GM12801 (cell line): Measurements from ENCODE around the gene NES.

Experiments
- TF ChIP-seq, protein P1 (sequence below): IDR thresholded peaks from one replicate; pipeline ENCODE4 v1.5.1; 2011; ENCODE audit warnings: control low read depth; ENCODE audit not compliant: insufficient read length; ENCODE audit errors: extremely low read depth

Gene NES

DNA sequence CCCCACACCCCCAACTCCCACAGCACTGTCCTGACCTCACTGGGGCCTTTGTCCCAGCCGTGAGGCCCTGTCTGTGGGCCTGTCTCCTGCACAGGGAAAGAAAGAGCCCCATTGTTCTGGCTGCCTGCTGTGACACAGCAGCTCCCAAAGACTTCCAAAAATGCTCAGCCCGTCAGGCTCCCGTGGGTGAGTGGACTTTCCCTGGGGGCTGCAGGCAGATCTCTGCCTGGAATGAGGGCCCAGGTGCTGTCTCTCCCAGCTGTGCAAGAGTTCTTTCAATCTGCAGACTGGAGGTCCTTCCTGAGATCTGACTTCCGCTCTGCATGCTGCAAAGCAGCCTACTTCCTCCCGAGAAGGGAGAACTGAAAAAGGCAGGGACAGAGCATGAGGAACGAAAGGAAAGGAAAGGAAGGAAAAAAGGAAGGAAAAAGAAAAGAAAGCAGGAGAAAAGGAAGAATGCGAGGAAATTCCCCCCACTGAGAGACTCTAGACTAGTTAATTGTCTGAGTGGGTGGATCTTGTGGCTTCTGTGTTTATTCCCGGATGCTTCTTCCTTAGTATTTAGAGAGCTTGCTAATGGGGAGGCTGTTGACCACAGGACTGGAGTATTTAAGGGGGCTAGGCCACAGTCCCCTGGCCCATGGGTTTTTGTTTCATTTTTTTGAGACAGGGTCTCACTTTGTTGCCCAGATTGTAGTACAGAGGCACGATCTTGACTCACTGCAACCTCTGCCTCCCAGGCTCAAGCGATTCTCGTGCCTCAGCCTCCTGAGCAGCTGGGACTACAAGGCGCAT lies 15.0 kb downstream of the NES start:
- TF ChIP-seq, protein P1, sequence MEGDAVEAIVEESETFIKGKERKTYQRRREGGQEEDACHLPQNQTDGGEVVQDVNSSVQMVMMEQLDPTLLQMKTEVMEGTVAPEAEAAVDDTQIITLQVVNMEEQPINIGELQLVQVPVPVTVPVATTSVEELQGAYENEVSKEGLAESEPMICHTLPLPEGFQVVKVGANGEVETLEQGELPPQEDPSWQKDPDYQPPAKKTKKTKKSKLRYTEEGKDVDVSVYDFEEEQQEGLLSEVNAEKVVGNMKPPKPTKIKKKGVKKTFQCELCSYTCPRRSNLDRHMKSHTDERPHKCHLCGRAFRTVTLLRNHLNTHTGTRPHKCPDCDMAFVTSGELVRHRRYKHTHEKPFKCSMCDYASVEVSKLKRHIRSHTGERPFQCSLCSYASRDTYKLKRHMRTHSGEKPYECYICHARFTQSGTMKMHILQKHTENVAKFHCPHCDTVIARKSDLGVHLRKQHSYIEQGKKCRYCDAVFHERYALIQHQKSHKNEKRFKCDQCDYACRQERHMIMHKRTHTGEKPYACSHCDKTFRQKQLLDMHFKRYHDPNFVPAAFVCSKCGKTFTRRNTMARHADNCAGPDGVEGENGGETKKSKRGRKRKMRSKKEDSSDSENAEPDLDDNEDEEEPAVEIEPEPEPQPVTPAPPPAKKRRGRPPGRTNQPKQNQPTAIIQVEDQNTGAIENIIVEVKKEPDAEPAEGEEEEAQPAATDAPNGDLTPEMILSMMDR, result no peak

DNA sequence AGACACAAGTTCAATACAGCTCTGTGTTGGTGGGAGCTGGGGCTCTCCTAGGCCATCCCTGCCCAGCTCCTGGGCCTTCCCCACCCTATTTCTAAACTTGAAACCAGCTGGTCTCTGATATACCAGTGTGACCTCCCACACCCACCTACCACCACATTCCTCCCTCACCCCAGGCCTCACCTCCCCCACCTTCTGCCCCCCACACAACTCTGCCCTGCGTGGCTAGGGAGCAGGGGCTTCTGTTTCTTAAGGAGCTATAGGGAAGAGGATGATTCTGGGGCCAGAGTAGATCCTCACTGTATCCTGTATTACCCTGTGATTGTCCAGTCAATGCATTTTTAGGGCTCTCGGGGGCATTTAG lies 16.5 kb downstream of the NES start:
- TF ChIP-seq, protein P1, result no peak

DNA sequence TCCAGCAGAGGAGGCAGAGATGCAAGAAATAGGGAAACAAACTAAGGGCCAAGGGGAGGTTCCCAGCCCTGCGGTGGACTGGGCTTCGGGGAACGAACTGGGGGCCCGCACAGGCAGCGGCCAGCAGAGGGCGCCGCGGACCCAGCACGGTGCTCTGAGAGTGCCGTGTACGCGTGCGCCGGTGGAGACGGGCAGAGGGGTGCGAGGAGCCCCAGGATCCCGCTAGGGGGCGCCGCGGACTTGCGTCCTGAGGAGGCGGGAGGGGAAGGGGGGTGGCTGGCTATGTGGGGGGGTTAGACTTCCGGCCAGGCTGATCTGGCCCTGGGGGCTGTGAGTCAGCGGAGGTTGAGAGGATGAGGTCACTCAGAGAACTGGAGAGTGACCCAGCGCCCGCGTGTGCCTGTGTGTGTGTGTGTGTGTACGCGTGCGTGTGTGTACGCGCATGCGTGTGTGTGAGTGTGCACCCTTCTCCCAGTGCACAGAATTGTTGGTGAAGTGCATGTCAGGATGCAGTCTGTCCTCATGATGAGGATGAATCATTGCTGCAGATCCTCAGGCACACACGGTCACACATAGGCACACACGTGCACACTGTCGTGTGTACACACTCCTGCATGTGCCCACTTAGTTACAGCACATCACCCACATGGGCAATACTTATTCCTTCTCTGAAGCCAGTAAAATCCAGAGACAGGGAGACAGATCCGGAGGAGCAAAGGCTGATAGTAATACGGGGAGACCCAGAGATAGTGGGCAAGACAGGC lies 17.0 kb downstream of the NES start:
- TF ChIP-seq, protein P1, result no peak

DNA sequence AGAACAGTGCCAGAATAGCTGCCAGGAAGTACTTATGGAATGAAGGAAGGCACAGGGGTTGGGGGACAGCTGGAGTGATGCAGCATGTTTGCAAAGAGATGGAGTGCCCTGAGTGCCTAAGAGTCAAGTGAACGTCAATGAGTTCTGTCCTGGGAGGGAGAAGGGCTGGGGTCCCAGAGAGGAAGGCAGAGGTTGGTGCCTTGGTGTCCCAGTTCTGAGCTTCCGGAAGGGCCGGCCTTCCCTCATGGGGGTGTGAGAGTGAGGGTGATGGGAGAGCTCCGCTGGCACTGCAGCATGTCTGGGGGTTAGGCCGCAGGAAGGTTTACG lies 17.6 kb downstream of the NES start:
- TF ChIP-seq, protein P1, result no peak

DNA sequence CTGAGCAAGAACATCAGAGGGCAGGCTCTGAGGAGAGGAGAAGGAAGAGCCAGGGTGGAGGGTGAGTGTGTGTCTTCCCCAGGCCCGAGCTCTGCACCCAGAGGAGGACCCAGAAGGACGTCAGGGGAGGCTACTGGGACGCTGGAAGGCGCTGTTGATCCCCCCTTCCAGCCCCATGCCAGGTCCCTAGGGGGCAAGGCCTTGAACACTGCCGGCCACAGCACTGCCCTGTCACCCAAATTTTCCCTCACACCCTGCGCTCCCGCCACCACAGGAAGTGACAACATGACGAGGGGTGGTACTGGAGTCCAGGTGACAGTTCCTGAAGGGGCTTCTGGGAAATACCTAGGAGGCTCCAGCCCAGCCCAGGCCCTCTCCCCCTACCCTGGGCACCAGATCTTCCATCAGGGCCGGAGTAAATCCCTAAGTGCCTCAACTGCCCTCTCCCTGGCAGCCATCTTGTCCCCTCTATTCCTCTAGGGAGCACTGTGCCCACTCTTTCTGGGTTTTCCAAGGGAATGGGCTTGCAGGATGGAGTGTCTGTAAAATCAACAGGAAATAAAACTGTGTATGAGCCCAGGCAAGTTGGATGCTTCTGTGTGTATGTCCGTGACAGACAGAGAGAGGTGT lies 18.1 kb downstream of the NES start:
- TF ChIP-seq, protein P1, result no peak

DNA sequence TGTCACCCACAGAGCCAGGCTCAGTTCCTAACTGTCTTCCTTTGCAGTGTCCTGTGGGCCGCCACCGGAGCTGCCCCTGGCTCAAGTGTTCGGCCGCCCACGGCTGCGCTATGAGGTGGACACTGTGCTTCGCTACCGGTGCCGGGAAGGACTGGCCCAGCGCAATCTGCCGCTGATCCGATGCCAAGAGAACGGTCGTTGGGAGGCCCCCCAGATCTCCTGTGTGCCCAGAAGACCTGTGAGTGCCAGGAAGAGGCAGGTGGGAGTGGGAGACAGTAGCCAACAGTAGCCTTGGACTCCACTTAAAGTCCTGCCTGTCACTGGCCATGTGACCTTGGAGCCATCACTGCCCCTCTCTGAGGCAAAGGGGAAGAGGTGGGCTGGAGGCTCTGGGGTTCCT lies 18.7 kb downstream of the NES start:
- TF ChIP-seq, protein P1, result no peak

DNA sequence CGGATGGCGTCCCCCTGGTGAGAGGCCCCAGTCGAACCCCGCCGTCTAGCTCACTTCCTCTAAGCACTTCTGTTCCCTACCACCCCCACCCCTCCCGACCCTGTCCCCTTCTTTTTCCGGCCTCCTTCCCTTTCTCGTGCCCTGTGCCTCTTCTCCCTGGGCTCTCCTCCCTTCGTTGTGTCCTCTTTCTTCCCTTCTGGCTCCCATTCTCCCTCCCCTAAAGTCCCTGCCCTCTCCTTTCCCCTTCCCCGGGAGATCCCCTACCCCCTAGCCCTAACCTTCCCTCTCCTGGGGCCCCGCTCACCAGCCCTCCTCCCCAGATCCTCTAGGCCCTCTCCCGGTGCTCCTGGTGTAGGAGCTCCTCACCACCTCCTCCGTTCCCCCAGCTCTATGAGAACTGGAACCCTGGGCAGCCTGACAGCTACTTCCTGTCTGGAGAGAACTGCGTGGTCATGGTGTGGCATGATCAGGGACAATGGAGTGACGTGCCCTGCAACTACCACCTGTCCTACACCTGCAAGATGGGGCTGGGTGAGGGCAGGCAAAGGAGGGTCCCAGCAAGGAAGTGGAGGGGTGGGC lies 19.4 kb downstream of the NES start:
- TF ChIP-seq, protein P1, result no peak
